Central memory CD4-positive, alpha-beta T cell (primary cell): ENCODE results near the gene MSX2.

Source experiments
- DNase-seq: peaks from one replicate; pipeline ENCODE4 v3.0.0; 2022

MSX2 gene

GRCh38 chr5:174718880-174719610 is 5.3 kb upstream of the MSX2 start:
- no peak for DNase-seq

- no peak for DNase-seq
Measured at GRCh38 chr5:174719793-174720611, 4.4 kb upstream of the MSX2 start.

GRCh38 chr5:174720612-174721529 is 3.5 kb upstream of the MSX2 start:
- DNase-seq: no peak

GRCh38 chr5:174721530-174722432 is 2.6 kb upstream of the MSX2 start:
- DNase-seq: no peak

- DNase-seq: no peak
Measured at GRCh38 chr5:174722500-174722899, 1.9 kb upstream of the MSX2 start.

GRCh38 chr5:174723315-174723978 is 935 bp upstream of the MSX2 start:
- DNase-seq: no peak

- no peak for DNase-seq
Measured at GRCh38 chr5:174723979-174724483, 351 bp upstream of the MSX2 start.

- no peak for DNase-seq
Measured at GRCh38 chr5:174725261-174725990, 1.0 kb downstream of the MSX2 start.

- DNase-seq: no peak
Measured at GRCh38 chr5:174725991-174726601, 1.7 kb downstream of the MSX2 start.

- DNase-seq: no peak
Measured at GRCh38 chr5:174726916-174727793, 2.8 kb downstream of the MSX2 start.

- no peak for DNase-seq
Measured at GRCh38 chr5:174727794-174728680, 3.7 kb downstream of the MSX2 start.

- no peak for DNase-seq
Measured at GRCh38 chr5:174729075-174729680, 4.8 kb downstream of the MSX2 start.

GRCh38 chr5:174731214-174732035 is 7.0 kb downstream of the MSX2 start:
- no peak for DNase-seq

- DNase-seq: no peak
Measured at GRCh38 chr5:174732036-174733020, 7.9 kb downstream of the MSX2 start.

- no peak for DNase-seq
Measured at GRCh38 chr5:174733091-174733690, 8.8 kb downstream of the MSX2 start.
